Measurements from ENCODE around the gene PADI1.

DNA sequence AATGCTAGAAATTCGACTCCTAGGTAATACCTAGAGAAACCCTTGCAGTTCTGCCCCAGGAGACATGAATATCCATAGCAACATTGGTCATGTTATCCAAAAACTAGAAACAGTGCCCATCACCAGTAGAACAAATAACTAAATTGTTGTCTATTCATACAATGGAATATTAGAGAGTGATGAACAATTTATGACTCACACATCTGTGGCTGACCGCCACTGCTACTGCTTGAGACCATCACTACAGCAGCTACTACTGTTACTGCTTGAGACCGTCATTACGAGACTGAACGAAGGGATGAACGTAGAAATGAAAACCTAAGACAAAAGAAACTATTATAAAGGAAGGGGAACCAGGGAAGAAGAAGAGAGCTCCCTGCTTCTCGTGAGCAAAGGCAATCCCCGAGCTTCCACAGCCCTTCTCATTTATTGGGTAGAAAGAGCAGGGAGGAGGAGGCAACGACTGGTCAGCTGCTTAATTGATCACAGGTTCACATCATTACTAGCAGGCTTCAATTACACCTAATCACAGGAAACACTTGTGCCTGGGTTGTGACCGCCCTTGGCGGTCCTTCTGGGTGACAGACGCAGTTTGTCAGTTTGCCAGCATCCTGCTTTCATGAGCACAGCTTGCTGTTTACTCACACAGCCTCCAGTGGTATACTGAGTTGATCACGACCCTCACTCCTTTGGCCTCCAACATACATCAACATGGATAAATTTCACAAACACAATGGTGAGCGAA, 88.9 kb downstream of the PADI1 start:
- TF ChIP-seq ZNF8 (CRISPR knock-in tag; IDR thresholded peaks at IDR 0.05) (no peak), GLIS3 (CRISPR knock-in tag; IDR thresholded peaks at IDR 0.05) (no peak), PATZ1 (CRISPR knock-in tag; IDR thresholded peaks at IDR 0.05; ENCODE audit: borderline replicate concordance) (no peak), ZFP30 (CRISPR knock-in tag; IDR thresholded peaks at IDR 0.05) (no peak), ISL1 (CRISPR knock-in tag; IDR thresholded peaks at IDR 0.05) (no peak), BACH2 (CRISPR knock-in tag; IDR thresholded peaks at IDR 0.05; ENCODE audit: borderline replicate concordance) (no peak), TOX (CRISPR knock-in tag; IDR thresholded peaks at IDR 0.05; ENCODE audit: borderline replicate concordance) (no peak)

Data from SK-N-SH treated with all-trans-retinoic acid at 6 μM for 48 hours (cell line).